ENCODE measurements around the gene MMP2.

GRCh38 chr16:55464375-55464774 lies 14.6 kb upstream of the MMP2 start:
- TF ChIP-seq CTCF (IDR thresholded peaks at IDR 0.05) (no peak), ZFX (IDR thresholded peaks at IDR 0.05; ENCODE audit: borderline replicate concordance) (no peak)
